GM12801 (cell line): ENCODE measurements around the gene TSEN2.

ENCODE experiments used
- TF ChIP-seq, protein P1 (sequence below): IDR thresholded peaks from one replicate; pipeline ENCODE4 v1.5.1; 2011; ENCODE audit warnings: control low read depth; ENCODE audit not compliant: insufficient read length; ENCODE audit errors: extremely low read depth

Gene TSEN2

DNA sequence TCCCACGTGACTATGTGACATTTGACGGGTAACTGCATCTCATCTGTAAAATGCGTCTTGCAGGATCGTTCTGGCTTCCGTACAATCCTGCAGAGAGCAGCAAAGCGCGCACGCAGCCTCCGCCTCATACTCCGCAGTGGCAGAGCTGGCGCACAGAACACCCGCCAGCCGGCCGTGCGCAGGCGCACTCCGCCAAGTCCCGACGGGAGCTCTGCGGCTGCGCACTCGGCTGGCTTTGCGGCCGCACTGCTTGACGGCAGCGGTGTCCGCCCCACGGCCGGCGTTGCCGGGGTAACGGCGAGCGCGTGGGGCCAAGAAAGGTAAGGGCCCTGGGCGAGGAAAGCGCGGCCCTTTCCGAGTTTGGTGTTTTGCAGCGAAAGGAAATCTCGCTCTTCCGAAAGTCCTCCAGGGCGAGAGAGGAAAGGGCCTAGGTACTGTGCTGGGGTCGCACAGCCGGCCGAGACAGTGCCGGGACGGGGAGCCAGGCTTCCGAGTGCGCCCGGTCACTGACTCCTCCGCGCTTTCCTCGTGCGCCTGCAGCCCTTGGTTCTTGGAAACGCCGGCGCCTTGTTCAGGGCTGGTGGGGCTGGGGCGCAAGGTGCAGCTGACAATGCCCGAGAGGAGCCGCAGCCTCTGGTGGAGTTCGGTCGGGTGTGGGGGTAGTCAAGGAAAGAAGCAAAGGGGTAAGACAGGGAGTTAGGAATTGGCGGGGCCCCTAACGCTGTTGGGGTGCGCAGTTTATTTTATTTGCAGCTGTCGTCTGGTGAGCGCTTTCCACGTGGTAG is at the start of gene TSEN2:
Gene TSEN2, plus strand, starts transcription at position 283 of the 785 bp plus-strand sequence. CDS start 5,321 bp downstream, outside the sequence.
- TF ChIP-seq, protein P1, sequence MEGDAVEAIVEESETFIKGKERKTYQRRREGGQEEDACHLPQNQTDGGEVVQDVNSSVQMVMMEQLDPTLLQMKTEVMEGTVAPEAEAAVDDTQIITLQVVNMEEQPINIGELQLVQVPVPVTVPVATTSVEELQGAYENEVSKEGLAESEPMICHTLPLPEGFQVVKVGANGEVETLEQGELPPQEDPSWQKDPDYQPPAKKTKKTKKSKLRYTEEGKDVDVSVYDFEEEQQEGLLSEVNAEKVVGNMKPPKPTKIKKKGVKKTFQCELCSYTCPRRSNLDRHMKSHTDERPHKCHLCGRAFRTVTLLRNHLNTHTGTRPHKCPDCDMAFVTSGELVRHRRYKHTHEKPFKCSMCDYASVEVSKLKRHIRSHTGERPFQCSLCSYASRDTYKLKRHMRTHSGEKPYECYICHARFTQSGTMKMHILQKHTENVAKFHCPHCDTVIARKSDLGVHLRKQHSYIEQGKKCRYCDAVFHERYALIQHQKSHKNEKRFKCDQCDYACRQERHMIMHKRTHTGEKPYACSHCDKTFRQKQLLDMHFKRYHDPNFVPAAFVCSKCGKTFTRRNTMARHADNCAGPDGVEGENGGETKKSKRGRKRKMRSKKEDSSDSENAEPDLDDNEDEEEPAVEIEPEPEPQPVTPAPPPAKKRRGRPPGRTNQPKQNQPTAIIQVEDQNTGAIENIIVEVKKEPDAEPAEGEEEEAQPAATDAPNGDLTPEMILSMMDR, result no peak

DNA sequence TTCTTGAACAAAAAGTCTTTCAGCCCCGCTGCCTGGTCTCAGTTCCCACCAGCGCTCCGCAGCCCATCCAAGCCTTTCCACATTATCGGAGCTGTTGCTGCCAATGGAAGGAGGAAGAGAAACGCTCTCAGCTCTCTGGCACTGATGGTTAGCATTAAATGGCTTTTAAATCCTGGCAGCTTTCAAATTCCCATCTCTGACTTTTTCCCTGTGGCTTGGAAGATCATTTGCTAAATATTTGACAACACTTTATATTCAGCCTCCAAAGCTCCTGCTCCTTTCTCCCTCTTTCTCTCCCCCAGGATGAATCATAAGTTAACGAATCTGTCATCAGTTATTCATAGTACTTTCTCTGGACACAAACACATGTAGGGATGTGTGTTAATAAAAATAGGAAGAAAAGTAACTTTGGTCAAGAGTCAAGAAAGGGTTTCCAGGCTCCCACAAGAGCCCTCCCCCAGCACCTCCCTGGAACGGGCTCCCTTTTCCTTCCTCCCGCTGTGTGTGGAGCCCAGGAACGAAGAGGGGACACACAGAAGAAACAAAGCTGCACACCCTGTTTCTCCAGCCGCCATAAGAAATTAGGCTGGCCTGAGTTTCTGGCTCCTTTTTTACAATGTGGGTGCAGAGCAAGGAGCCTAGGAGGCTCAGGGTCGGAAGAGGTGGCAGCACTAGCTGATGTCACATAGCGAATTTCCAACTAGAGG is 47.6 kb upstream of the TSEN2 start:
- TF ChIP-seq, protein P1, result no peak

DNA sequence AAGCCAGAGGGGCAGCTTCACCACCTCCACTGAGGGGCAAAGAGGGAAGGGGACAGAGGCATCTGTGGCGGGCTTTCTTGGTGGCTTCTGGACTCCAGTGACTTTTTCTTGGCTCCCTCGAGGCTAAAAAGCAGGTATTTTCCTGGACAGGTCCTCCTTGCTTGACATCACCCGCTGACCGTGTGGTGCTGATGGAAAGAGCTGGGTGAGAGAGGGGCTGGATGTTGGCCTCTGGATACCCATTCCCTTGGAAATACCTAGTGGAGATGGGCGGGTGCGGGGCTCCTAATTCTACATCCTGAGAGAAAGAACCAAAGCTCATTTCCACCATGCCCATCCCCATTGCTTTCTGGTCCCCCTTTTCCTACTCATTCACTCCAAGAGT is 47.1 kb upstream of the TSEN2 start:
- TF ChIP-seq, protein P1, result no peak

DNA sequence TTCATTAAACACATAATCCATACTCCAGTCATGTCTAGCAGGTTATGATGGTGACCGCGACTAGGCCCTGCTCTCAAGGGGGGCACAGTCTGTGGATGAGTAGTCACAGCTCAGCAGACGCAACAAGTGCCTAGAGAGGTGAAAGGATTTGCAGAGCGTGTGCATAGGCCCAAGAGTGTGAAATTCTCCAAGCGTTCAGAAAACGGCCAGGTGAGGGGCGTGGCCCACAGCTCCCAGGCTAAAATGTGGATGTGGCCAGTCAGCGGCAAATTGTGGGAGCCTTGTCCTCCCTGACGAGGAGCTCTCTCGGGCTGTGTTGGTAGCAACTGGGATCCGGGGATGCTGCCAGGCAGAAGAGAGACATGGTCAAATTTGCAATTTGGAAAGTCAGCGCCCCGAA is 46.4 kb upstream of the TSEN2 start:
- TF ChIP-seq, protein P1, result no peak

DNA sequence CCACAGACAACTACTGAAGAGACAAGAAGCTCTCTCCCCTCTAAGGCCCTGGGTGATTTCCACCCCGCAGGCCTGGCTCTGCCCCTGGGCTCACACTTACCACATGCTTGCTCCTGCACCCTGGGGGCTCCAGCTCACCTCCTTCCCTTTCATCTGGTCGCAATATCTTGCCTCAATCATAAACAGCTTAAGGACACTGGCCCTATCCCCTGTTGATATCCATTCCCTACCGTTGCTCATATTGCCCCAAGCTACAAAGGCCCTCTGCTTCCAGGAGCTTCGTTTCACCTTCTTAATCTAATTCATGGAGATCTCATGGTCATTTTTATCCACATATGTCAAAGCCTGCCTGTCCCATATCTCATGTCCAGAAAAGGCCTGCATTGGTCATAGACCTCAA is 46.0 kb upstream of the TSEN2 start:
- TF ChIP-seq, protein P1, result no peak

DNA sequence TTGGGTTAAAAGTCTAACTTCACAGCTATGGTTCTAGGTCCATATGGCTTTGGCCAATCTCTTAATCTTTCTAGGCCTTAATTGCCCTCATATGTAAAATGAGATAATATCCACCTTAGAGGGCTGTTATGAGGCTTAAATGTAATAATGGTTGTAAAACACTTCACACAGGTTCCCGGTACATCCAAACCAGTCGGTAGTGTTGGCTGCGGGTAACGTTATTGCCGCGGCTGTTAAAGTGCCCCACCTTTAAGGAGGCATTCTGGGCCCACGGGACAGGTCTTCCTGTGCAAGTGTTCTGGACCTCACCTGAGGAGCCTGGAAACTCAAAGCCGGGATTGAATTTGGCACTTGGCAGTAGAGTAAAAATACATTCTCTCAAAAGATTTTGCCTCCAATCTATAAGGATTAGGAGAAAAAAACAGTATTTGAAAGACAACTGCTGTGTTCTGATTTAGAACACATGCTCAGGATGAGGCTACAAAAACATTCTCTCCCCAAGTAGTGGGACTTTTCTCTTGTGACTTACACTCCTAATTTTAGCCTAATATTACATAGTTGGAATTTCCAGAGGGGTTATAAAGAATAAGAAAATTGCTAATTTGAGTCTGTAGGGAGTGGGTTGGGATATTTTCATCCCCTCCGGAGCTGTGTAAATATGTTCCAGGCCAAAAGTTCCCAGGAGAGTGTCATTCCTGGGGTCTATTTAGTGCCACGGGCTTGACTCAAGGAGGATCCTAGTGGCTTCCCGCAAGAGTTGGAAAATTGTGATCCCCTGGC is 44.9 kb upstream of the TSEN2 start:
- TF ChIP-seq, protein P1, result no peak
